GM23338 (cell line): ENCODE results near the gene MID1. TPM values are rescaled to one million over a fixed set of nuclear protein-coding genes. Genes with fewer than 3 reads are reported as not detected.

ENCODE experiments used
- ATAC-seq: fragments of 200-7000 bp; cut with Tn5 transposase; 3 replicates; pipeline ENCODE4 v1.9.1; 2020
- DNase-seq: peaks from one replicate; pipeline ENCODE4 v3.0.0-alpha.2; 2015; ENCODE audit warnings: low spot score
- H2AFZ ChIP-seq: fragments of 200-600 bp; sonication (generic); 2 replicates; pipeline ENCODE4 v1.8.0; 2016; ENCODE audit warnings: antibody characterized with exemption, mild to moderate bottlenecking, moderate library complexity
- H3F3A ChIP-seq: fragments of 200-600 bp; sonication (generic); replicated peaks from 2 replicates; pipeline ENCODE4 v1.8.0; 2017; ENCODE audit warnings: antibody characterized with exemption, mixed run types, low read depth
- H3K27ac ChIP-seq: fragments of 200-600 bp; sonication (generic); 2 replicates; pipeline ENCODE4 v1.6.1; 2016; ENCODE audit warnings: low read depth
- H3K27me3 ChIP-seq: fragments of 200-600 bp; sonication (generic); 2 replicates; pipeline ENCODE4 v1.8.0; 2016; ENCODE audit warnings: mild to moderate bottlenecking, mixed run types, moderate library complexity; ENCODE audit not compliant: insufficient read depth
- H3K36me3 ChIP-seq: fragments of 200-600 bp; sonication (generic); 2 replicates; pipeline ENCODE4 v1.8.0; 2016; ENCODE audit warnings: mild to moderate bottlenecking; ENCODE audit not compliant: insufficient read depth
- H3K4me1 ChIP-seq: fragments of 200-600 bp; sonication (generic); 2 replicates; pipeline ENCODE4 v1.8.0; 2016; ENCODE audit warnings: mild to moderate bottlenecking, moderate library complexity; ENCODE audit not compliant: insufficient read depth
- H3K4me2 ChIP-seq: fragments of 200-600 bp; sonication (generic); 2 replicates; pipeline ENCODE4 v1.7.1; 2017; ENCODE audit warnings: mixed run types
- H3K4me3 ChIP-seq: fragments of 200-600 bp; sonication (generic); 2 replicates; pipeline ENCODE4 v1.6.1; 2016; ENCODE audit warnings: mixed run types
- H3K79me2 ChIP-seq: fragments of 200-600 bp; sonication (generic); replicated peaks from 2 replicates; pipeline ENCODE4 v1.8.0; 2017; ENCODE audit warnings: mild to moderate bottlenecking; ENCODE audit not compliant: insufficient read depth
- H3K9me2 ChIP-seq: fragments of 200-600 bp; sonication (generic); 2 replicates; pipeline ENCODE4 v1.8.0; 2017; ENCODE audit not compliant: insufficient read depth
- H4K20me1 ChIP-seq: fragments of 200-600 bp; sonication (generic); replicated peaks from 2 replicates; pipeline ENCODE4 v1.8.0; 2017; ENCODE audit warnings: mild to moderate bottlenecking; ENCODE audit not compliant: insufficient read depth
- H3K27ac Mint-ChIP-seq: 2 replicates; pipeline ENCODE4 v1.8.0; 2020; ENCODE audit warnings: inconsistent platforms, mild to moderate bottlenecking, moderate library complexity, mixed read lengths
- H3K27me3 Mint-ChIP-seq: 3 replicates; pipeline ENCODE4 v1.8.0; 2022; ENCODE audit warnings: low read depth, mild to moderate bottlenecking, moderate library complexity, mixed read lengths, inconsistent platforms; ENCODE audit not compliant: insufficient read depth, poor library complexity
- H3K36me3 Mint-ChIP-seq: 3 replicates; pipeline ENCODE4 v1.8.0; 2021; ENCODE audit warnings: low read depth, mild to moderate bottlenecking, inconsistent platforms, moderate library complexity, mixed read lengths
- H3K4me1 Mint-ChIP-seq: 3 replicates; pipeline ENCODE4 v1.8.0; 2020; ENCODE audit warnings: mild to moderate bottlenecking, inconsistent platforms, mixed read lengths
- H3K4me3 Mint-ChIP-seq: 3 replicates; pipeline ENCODE4 v1.8.0; 2021; ENCODE audit warnings: moderate library complexity, mild to moderate bottlenecking, inconsistent platforms, mixed read lengths
- H3K9me3 Mint-ChIP-seq: 3 replicates; pipeline ENCODE4 v1.8.0; 2020; ENCODE audit warnings: moderate library complexity, mild to moderate bottlenecking, inconsistent platforms, mixed read lengths
- CREB1 ChIP-seq: fragments of 250-450 bp; sonication (Bioruptor Pico); IDR thresholded peaks from 2 replicates; pipeline ENCODE4 v1.5.0; 2020; ENCODE audit warnings: low read depth, mild to moderate bottlenecking, moderate library complexity
- JUNB ChIP-seq: IDR thresholded peaks from one replicate; pipeline ENCODE4 v1.6.1; 2016; ENCODE audit warnings: antibody characterized with exemption; ENCODE audit not compliant: unreplicated experiment
- polyA plus RNA-seq: library from polyadenylated mRNA; unstranded; fragments of >200 nt; fragmentation: Nextera tagmentation; extraction: Ambion mirVana; gene quantifications from 2 replicates; pipeline ENCODE4 v1.2.1, GENCODE V29; 2016
- total RNA-seq: library from RNA; depleted of rRNA; stranded (reverse); fragments of >200 nt; shearing (Covaris generic); gene quantifications from 2 replicates; pipeline ENCODE4 v1.2.3, GENCODE V29; 2014
- TF ChIP-seq, protein P1 (sequence below): fragments of 250-450 bp; sonication (Bioruptor Pico); IDR thresholded peaks from 2 replicates; pipeline ENCODE4 v1.5.0; 2020; ENCODE audit warnings: mild to moderate bottlenecking, moderate library complexity

MID1 gene
- total and polyA plus RNA-seq, 2 experiments from 2014 or later: 27.2 to 39.3 TPM

GRCh38 chrX:10579112-10580011 is 41.0 kb downstream of the MID1 start (continued):
- TF ChIP-seq, protein P1, sequence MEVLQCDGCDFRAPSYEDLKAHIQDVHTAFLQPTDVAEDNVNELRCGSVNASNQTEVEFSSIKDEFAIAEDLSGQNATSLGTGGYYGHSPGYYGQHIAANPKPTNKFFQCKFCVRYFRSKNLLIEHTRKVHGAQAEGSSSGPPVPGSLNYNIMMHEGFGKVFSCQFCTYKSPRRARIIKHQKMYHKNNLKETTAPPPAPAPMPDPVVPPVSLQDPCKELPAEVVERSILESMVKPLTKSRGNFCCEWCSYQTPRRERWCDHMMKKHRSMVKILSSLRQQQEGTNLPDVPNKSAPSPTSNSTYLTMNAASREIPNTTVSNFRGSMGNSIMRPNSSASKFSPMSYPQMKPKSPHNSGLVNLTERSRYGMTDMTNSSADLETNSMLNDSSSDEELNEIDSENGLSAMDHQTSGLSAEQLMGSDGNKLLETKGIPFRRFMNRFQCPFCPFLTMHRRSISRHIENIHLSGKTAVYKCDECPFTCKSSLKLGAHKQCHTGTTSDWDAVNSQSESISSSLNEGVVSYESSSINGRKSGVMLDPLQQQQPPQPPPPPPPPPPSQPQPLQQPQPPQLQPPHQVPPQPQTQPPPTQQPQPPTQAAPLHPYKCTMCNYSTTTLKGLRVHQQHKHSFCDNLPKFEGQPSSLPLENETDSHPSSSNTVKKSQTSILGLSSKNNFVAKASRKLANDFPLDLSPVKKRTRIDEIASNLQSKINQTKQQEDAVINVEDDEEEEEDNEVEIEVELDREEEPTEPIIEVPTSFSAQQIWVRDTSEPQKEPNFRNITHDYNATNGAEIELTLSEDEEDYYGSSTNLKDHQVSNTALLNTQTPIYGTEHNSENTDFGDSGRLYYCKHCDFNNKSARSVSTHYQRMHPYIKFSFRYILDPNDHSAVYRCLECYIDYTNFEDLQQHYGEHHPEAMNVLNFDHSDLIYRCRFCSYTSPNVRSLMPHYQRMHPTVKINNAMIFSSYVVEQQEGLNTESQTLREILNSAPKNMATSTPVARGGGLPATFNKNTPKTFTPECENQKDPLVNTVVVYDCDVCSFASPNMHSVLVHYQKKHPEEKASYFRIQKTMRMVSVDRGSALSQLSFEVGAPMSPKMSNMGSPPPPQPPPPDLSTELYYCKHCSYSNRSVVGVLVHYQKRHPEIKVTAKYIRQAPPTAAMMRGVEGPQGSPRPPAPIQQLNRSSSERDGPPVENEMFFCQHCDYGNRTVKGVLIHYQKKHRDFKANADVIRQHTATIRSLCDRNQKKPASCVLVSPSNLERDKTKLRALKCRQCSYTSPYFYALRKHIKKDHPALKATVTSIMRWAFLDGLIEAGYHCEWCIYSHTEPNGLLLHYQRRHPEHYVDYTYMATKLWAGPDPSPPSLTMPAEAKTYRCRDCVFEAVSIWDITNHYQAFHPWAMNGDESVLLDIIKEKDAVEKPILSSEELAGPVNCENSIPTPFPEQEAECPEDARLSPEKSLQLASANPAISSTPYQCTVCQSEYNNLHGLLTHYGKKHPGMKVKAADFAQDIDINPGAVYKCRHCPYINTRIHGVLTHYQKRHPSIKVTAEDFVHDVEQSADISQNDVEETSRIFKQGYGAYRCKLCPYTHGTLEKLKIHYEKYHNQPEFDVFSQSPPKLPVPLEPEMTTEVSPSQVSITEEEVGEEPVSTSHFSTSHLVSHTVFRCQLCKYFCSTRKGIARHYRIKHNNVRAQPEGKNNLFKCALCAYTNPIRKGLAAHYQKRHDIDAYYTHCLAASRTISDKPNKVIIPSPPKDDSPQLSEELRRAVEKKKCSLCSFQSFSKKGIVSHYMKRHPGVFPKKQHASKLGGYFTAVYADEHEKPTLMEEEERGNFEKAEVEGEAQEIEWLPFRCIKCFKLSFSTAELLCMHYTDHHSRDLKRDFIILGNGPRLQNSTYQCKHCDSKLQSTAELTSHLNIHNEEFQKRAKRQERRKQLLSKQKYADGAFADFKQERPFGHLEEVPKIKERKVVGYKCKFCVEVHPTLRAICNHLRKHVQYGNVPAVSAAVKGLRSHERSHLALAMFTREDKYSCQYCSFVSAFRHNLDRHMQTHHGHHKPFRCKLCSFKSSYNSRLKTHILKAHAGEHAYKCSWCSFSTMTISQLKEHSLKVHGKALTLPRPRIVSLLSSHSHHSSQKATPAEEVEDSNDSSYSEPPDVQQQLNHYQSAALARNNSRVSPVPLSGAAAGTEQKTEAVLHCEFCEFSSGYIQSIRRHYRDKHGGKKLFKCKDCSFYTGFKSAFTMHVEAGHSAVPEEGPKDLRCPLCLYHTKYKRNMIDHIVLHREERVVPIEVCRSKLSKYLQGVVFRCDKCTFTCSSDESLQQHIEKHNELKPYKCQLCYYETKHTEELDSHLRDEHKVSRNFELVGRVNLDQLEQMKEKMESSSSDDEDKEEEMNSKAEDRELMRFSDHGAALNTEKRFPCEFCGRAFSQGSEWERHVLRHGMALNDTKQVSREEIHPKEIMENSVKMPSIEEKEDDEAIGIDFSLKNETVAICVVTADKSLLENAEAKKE (CRISPR knock-in tag): no peak
- TF ChIP-seq CREB1: no peak

DNA sequence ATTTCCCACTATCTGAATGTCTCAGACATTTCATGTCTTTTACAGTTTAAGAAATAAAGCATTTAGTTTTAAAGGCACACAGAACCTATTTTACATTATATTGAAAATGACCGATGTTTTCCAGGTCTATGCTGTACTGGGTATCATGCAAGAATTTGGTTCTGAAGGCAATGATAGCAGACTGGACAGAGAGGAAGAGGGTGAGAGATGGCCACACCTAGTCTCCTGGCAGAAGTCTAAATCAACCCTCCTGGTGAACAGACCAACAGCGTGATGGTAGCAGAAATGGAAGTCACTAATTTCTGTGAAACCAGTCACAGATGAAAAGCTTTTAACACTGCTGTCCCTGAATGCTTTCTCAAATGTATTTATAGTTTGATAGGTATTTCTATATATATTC is 41.9 kb downstream of the MID1 start:
- DNase-seq (no peak), ATAC-seq (no peak)
- no peak overlapping the region; the same call in 1 of the 2 replicates for H3K27ac Mint-ChIP-seq
- no peaks in the 10 kb centered on the region for H3F3A ChIP-seq
- H3K4me1 Mint-ChIP-seq: peaks cover 32% of the 10 kb centered on the region
- no peak overlapping the region for H3K4me2 ChIP-seq
- no peaks in the 10 kb centered on the region; the same call in 1 of the 2 replicates for H4K20me1 ChIP-seq
- no peaks in the 10 kb centered on the region for H3K27me3 ChIP-seq
- peaks cover 18% of the 10 kb centered on the region for H3K36me3 Mint-ChIP-seq
- no peak overlapping the region for H3K27ac ChIP-seq
- H2AFZ ChIP-seq: no peak overlapping the region
- no peak overlapping the region for H3K4me3 Mint-ChIP-seq
- no peaks in the 10 kb centered on the region for H3K36me3 ChIP-seq
- no peak for TF ChIP-seq JUNB
- no peaks in the 10 kb centered on the region for H3K9me2 ChIP-seq
- peaks cover 12% of the 10 kb centered on the region for H3K4me1 ChIP-seq
- H3K79me2 ChIP-seq: peaks cover 96% of the 10 kb centered on the region
- peaks cover 6% of the 10 kb centered on the region for H3K9me3 Mint-ChIP-seq
- peaks cover 4% of the 10 kb centered on the region for H3K27me3 Mint-ChIP-seq
- no peak overlapping the region for H3K4me3 ChIP-seq
